Liver (tissue), 3 donors: ENCODE data around the gene CDH18.

Experiments used
- FOXA1 ChIP-seq: IDR thresholded peaks from 2 replicates; pipeline ENCODE4 v1.6.1; 2016; ENCODE audit warnings: antibody characterized with exemption
- GABPA ChIP-seq, 2 donors: IDR thresholded peaks in 1 of 2; conservative IDR thresholded peaks in 1 of 2; 2 replicates each; pipeline ENCODE4 v1.6.1; 2016; ENCODE audit warnings: antibody characterized with exemption in 2 of 2, mild to moderate bottlenecking in 1 of 2, moderate library complexity in 1 of 2
- JUND ChIP-seq, 2 donors: IDR thresholded peaks; 2 replicates each; pipeline ENCODE4 v1.6.1; 2016; ENCODE audit warnings: antibody characterized with exemption in 2 of 2
- RAD21 ChIP-seq, 2 donors: IDR thresholded peaks; 2 replicates each; pipeline ENCODE4 v1.6.1; 2016; ENCODE audit warnings: antibody characterized with exemption in 2 of 2, mild to moderate bottlenecking in 2 of 2
- SP1 ChIP-seq: IDR thresholded peaks from 2 replicates; pipeline ENCODE4 v1.6.1; 2018; ENCODE audit warnings: antibody characterized with exemption, mild to moderate bottlenecking
- TAF1 ChIP-seq: conservative IDR thresholded peaks from 2 replicates; pipeline ENCODE4 v1.6.1; 2016; ENCODE audit warnings: antibody characterized with exemption, mild to moderate bottlenecking
- YY1 ChIP-seq: IDR thresholded peaks from 2 replicates; pipeline ENCODE4 v1.6.1; 2016; ENCODE audit warnings: antibody characterized with exemption, mild to moderate bottlenecking
- TF ChIP-seq, protein P1 (sequence below): fragments of 150-350 bp; IDR thresholded peaks from 2 replicates; pipeline ENCODE4 v1.5.1; 2017; ENCODE audit warnings: improper control_type of control experiment, low read depth, low read length; ENCODE audit not compliant: missing input control
- TF ChIP-seq, protein P2 (sequence below): IDR thresholded peaks from 2 replicates; pipeline ENCODE4 v1.6.1; 2016; ENCODE audit warnings: antibody characterized with exemption
- TF ChIP-seq, protein P3 (sequence below): IDR thresholded peaks from 2 replicates; pipeline ENCODE4 v1.6.1; 2016; ENCODE audit warnings: antibody characterized with exemption
- TF ChIP-seq, protein P4 (sequence below): IDR thresholded peaks from 2 replicates; pipeline ENCODE4 v1.6.1; 2016; ENCODE audit warnings: antibody characterized with exemption, mild to moderate bottlenecking
- donor health status: healthy.
- donor health status: healthy.

DNA sequence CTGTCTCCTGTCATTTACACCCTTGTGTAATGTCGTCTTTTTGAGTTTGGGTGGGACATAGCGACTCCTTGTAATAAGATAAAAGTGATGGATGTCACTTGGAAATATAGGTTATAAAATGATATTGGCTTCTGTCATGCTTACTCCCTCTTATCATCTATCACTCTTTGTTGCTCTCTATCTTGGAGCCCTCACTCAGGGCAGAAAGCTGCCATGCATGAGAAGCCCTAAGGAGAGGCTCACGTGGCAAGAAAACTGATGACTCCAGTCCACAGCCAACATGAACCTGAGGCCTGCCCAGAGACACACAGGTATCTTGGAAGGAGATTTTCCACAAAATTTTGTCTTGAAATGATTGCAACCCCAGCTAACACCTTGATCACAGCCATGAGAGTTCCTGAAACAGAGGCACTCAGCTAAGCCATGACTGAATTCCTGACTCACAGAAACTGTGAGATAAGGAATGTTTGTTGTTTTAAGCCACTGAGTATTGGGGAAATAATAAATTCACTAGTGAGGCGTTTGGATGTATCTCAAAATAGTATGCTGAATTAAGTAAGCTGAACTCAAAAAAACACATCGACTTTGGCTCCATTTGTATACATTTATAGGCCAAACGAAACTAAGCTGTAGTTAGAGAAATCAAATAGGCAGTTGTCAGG lies 216.7 kb downstream of the CDH18 start:
- TF ChIP-seq, protein P1, sequence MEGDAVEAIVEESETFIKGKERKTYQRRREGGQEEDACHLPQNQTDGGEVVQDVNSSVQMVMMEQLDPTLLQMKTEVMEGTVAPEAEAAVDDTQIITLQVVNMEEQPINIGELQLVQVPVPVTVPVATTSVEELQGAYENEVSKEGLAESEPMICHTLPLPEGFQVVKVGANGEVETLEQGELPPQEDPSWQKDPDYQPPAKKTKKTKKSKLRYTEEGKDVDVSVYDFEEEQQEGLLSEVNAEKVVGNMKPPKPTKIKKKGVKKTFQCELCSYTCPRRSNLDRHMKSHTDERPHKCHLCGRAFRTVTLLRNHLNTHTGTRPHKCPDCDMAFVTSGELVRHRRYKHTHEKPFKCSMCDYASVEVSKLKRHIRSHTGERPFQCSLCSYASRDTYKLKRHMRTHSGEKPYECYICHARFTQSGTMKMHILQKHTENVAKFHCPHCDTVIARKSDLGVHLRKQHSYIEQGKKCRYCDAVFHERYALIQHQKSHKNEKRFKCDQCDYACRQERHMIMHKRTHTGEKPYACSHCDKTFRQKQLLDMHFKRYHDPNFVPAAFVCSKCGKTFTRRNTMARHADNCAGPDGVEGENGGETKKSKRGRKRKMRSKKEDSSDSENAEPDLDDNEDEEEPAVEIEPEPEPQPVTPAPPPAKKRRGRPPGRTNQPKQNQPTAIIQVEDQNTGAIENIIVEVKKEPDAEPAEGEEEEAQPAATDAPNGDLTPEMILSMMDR = no peak
- TF ChIP-seq, protein P2, sequence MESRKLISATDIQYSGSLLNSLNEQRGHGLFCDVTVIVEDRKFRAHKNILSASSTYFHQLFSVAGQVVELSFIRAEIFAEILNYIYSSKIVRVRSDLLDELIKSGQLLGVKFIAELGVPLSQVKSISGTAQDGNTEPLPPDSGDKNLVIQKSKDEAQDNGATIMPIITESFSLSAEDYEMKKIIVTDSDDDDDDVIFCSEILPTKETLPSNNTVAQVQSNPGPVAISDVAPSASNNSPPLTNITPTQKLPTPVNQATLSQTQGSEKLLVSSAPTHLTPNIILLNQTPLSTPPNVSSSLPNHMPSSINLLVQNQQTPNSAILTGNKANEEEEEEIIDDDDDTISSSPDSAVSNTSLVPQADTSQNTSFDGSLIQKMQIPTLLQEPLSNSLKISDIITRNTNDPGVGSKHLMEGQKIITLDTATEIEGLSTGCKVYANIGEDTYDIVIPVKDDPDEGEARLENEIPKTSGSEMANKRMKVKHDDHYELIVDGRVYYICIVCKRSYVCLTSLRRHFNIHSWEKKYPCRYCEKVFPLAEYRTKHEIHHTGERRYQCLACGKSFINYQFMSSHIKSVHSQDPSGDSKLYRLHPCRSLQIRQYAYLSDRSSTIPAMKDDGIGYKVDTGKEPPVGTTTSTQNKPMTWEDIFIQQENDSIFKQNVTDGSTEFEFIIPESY = no peak
- TF ChIP-seq YY1 (no peak), GABPA (IDR thresholded peaks at IDR 0.05 in 1 of 2, conservative IDR thresholded peaks at IDR 0.05 in 1 of 2) (no peak), TAF1 (no peak), RAD21 (IDR thresholded peaks at IDR 0.05) (no peak), SP1 (no peak), JUND (IDR thresholded peaks at IDR 0.05) (no peak), FOXA1 (no peak)
- TF ChIP-seq, protein P3, sequence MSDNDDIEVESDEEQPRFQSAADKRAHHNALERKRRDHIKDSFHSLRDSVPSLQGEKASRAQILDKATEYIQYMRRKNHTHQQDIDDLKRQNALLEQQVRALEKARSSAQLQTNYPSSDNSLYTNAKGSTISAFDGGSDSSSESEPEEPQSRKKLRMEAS = no peak
- TF ChIP-seq, protein P4, sequence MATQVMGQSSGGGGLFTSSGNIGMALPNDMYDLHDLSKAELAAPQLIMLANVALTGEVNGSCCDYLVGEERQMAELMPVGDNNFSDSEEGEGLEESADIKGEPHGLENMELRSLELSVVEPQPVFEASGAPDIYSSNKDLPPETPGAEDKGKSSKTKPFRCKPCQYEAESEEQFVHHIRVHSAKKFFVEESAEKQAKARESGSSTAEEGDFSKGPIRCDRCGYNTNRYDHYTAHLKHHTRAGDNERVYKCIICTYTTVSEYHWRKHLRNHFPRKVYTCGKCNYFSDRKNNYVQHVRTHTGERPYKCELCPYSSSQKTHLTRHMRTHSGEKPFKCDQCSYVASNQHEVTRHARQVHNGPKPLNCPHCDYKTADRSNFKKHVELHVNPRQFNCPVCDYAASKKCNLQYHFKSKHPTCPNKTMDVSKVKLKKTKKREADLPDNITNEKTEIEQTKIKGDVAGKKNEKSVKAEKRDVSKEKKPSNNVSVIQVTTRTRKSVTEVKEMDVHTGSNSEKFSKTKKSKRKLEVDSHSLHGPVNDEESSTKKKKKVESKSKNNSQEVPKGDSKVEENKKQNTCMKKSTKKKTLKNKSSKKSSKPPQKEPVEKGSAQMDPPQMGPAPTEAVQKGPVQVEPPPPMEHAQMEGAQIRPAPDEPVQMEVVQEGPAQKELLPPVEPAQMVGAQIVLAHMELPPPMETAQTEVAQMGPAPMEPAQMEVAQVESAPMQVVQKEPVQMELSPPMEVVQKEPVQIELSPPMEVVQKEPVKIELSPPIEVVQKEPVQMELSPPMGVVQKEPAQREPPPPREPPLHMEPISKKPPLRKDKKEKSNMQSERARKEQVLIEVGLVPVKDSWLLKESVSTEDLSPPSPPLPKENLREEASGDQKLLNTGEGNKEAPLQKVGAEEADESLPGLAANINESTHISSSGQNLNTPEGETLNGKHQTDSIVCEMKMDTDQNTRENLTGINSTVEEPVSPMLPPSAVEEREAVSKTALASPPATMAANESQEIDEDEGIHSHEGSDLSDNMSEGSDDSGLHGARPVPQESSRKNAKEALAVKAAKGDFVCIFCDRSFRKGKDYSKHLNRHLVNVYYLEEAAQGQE = no peak
